Central memory CD8-positive, alpha-beta T cell (primary cell): ENCODE results near the gene DNAJB2.
"Not testable (repeated sequence)": the region's sequence is repeated elsewhere in the genome, so short reads cannot be mapped to it uniquely, and the experiment has no call there.

Experiments used
- ATAC-seq: fragments of 150-1000 bp; cut with Tn5 transposase; replicated peaks from 2 replicates; pipeline ENCODE4 v1.10.0; 2022; ENCODE audit warnings: mild to moderate bottlenecking, moderate FRiP score, moderate number of reproducible peaks; ENCODE audit not compliant: poor library complexity, severe bottlenecking; ENCODE audit errors: extremely low read depth
- DNase-seq, 2 donors: peaks; one replicate each; pipeline ENCODE4 v3.0.0; 2021; ENCODE audit warnings: low spot score in 2 of 2
- H3K27ac Mint-ChIP-seq: one replicate; pipeline ENCODE4 v1.8.0; 2022; ENCODE audit warnings: low read depth, mild to moderate bottlenecking, moderate library complexity, mixed read lengths
- H3K27me3 Mint-ChIP-seq: one replicate; pipeline ENCODE4 v1.8.0; 2022; ENCODE audit warnings: mixed read lengths
- H3K36me3 Mint-ChIP-seq: one replicate; pipeline ENCODE4 v1.8.0; 2022; ENCODE audit warnings: mild to moderate bottlenecking, moderate library complexity, mixed read lengths; ENCODE audit not compliant: insufficient read depth
- H3K4me1 Mint-ChIP-seq: one replicate; pipeline ENCODE4 v1.8.0; 2022; ENCODE audit warnings: mixed read lengths
- H3K4me3 Mint-ChIP-seq: one replicate; pipeline ENCODE4 v1.8.0; 2022; ENCODE audit warnings: mild to moderate bottlenecking, moderate library complexity, mixed read lengths
- H3K9me3 Mint-ChIP-seq: one replicate; pipeline ENCODE4 v1.8.0; 2022; ENCODE audit warnings: mixed read lengths

The DNAJB2 gene

GRCh38 chr2:219281588-219281987, 2.4 kb downstream of the DNAJB2 start:
- no peaks in the 10 kb centered on the region for H3K9me3 Mint-ChIP-seq
- no peak overlapping the region for H3K27ac Mint-ChIP-seq
- no peak for DNase-seq
- H3K27me3 Mint-ChIP-seq = no peaks in the 10 kb centered on the region
- peak overlapping the region; percentile 4 for H3K4me3 Mint-ChIP-seq
- no peak for ATAC-seq
- peaks cover 44% of the 10 kb centered on the region for H3K4me1 Mint-ChIP-seq
- peaks cover 42% of the 10 kb centered on the region for H3K36me3 Mint-ChIP-seq

GRCh38 chr2:219282375-219282774, 3.2 kb downstream of the DNAJB2 start:
- ATAC-seq (no peak), DNase-seq (no peak)
- Mint-ChIP-seq H3K27me3 (no peaks in the 10 kb centered on the region), H3K9me3 (no peaks in the 10 kb centered on the region), H3K36me3 (peaks cover 44% of the 10 kb centered on the region), H3K4me3 (no peak overlapping the region), H3K27ac (peak overlapping the region; percentile 80), H3K4me1 (peaks cover 41% of the 10 kb centered on the region)

GRCh38 chr2:219282943-219283581, 3.9 kb downstream of the DNAJB2 start:
- DNase-seq (no peak), ATAC-seq (no peak)
- Mint-ChIP-seq H3K27ac (peak overlapping the region; percentile 80), H3K9me3 (no peaks in the 10 kb centered on the region), H3K36me3 (peaks cover 43% of the 10 kb centered on the region), H3K27me3 (no peaks in the 10 kb centered on the region), H3K4me3 (no peak overlapping the region), H3K4me1 (peaks cover 34% of the 10 kb centered on the region)

- Mint-ChIP-seq H3K4me1 (peaks cover 20% of the 10 kb centered on the region), H3K27ac (peak overlapping the region; percentile 65), H3K4me3 (no peak overlapping the region), H3K36me3 (peaks cover 32% of the 10 kb centered on the region), H3K27me3 (no peaks in the 10 kb centered on the region), H3K9me3 (no peaks in the 10 kb centered on the region)
- no peak for DNase-seq
- ATAC-seq = no peak
Measured at GRCh38 chr2:219284501-219285372, 5.6 kb downstream of the DNAJB2 start.

- Mint-ChIP-seq H3K4me3 (no peak overlapping the region), H3K4me1 (peaks cover 14% of the 10 kb centered on the region), H3K27ac (peak overlapping the region; percentile 65), H3K9me3 (no peaks in the 10 kb centered on the region), H3K36me3 (peaks cover 30% of the 10 kb centered on the region), H3K27me3 (no peaks in the 10 kb centered on the region)
- ATAC-seq (no peak), DNase-seq (no peak)
Measured at GRCh38 chr2:219285373-219285735, 6.2 kb downstream of the DNAJB2 start.

GRCh38 chr2:219285894-219286425, 6.8 kb downstream of the DNAJB2 start:
- Mint-ChIP-seq H3K36me3 (peaks cover 25% of the 10 kb centered on the region), H3K27me3 (no peaks in the 10 kb centered on the region), H3K4me3 (no peak overlapping the region), H3K27ac (peak overlapping the region; percentile 65), H3K9me3 (no peaks in the 10 kb centered on the region), H3K4me1 (peaks cover 13% of the 10 kb centered on the region)
- DNase-seq (no peak), ATAC-seq (no peak)

- Mint-ChIP-seq H3K9me3 (no peaks in the 10 kb centered on the region), H3K27ac (no peak overlapping the region), H3K27me3 (no peaks in the 10 kb centered on the region), H3K4me3 (no peak overlapping the region), H3K36me3 (peaks cover 24% of the 10 kb centered on the region), H3K4me1 (peaks cover 13% of the 10 kb centered on the region)
- ATAC-seq (no peak), DNase-seq (no peak)
Measured at GRCh38 chr2:219286436-219287115, 7.4 kb downstream of the DNAJB2 start.

GRCh38 chr2:219287116-219287440, 7.9 kb downstream of the DNAJB2 start:
- ATAC-seq, DNase-seq, H3K27me3 Mint-ChIP-seq, H3K9me3 Mint-ChIP-seq, H3K4me3 Mint-ChIP-seq, H3K27ac Mint-ChIP-seq: not testable (repeated sequence)
- H3K36me3 Mint-ChIP-seq = peaks cover 20% of the 10 kb centered on the region
- H3K4me1 Mint-ChIP-seq = peaks cover 13% of the 10 kb centered on the region

- Mint-ChIP-seq H3K36me3 (peaks cover 17% of the 10 kb centered on the region), H3K4me1 (peaks cover 12% of the 10 kb centered on the region), H3K4me3 (no peak overlapping the region), H3K9me3 (no peaks in the 10 kb centered on the region), H3K27ac (peak overlapping the region; percentile 83), H3K27me3 (no peaks in the 10 kb centered on the region)
- DNase-seq = no peak
- ATAC-seq = no peak
Measured at GRCh38 chr2:219287580-219288265, 8.6 kb downstream of the DNAJB2 start.

GRCh38 chr2:219289195-219289536, 10.0 kb downstream of the DNAJB2 start:
- no peak overlapping the region for H3K27ac Mint-ChIP-seq
- ATAC-seq (no peak), DNase-seq (no peak)
- H3K27me3 Mint-ChIP-seq = no peaks in the 10 kb centered on the region
- H3K4me3 Mint-ChIP-seq = no peak overlapping the region
- no peaks in the 10 kb centered on the region for H3K9me3 Mint-ChIP-seq
- H3K4me1 Mint-ChIP-seq = peaks cover 11% of the 10 kb centered on the region
- peaks cover 7% of the 10 kb centered on the region for H3K36me3 Mint-ChIP-seq

GRCh38 chr2:219289537-219290361, 10.6 kb downstream of the DNAJB2 start:
- H3K27ac Mint-ChIP-seq = peak overlapping the region; percentile 46
- H3K9me3 Mint-ChIP-seq = no peaks in the 10 kb centered on the region
- ATAC-seq = no peak
- H3K4me3 Mint-ChIP-seq = no peak overlapping the region
- H3K36me3 Mint-ChIP-seq = peaks cover 7% of the 10 kb centered on the region
- H3K27me3 Mint-ChIP-seq = no peaks in the 10 kb centered on the region
- DNase-seq = no peak
- H3K4me1 Mint-ChIP-seq = peaks cover 15% of the 10 kb centered on the region
